ENCODE measurements around the gene VAPB.

GRCh38 chr20:58454460-58454859, 65.4 kb downstream of the VAPB start:
- TF ChIP-seq EZH2 (IDR thresholded peaks at IDR 0.05; ENCODE audit: insufficient read depth, poor library complexity, severe bottlenecking) (no peak), EZH2phosphoT487 (IDR thresholded peaks at IDR 0.05; ENCODE audit: insufficient read depth, low read depth) (no peak)

Data from GM23248 (cell line).